HuH-7.5 (cell line): ENCODE data around the gene TAF1C.

Experiments
- DNase-seq: peaks from one replicate; pipeline ENCODE4 v3.0.0; 2011; ENCODE audit warnings: low spot score

TAF1C gene

GRCh38 chr16:84159800-84160199, 27.1 kb downstream of the TAF1C start:
- DNase-seq: no peak

- no peak for DNase-seq
Measured at GRCh38 chr16:84159007-84159406, 27.9 kb downstream of the TAF1C start.

GRCh38 chr16:84156342-84156784, 30.5 kb downstream of the TAF1C start:
- no peak for DNase-seq

GRCh38 chr16:84155771-84156170, 31.1 kb downstream of the TAF1C start:
- no peak for DNase-seq

GRCh38 chr16:84155226-84155625, 31.6 kb downstream of the TAF1C start:
- DNase-seq: no peak

GRCh38 chr16:84153660-84154214, 33.1 kb downstream of the TAF1C start:
- DNase-seq: no peak

GRCh38 chr16:84150926-84151325, 35.9 kb downstream of the TAF1C start:
- DNase-seq: no peak

GRCh38 chr16:84144859-84145639, 41.8 kb downstream of the TAF1C start, which contains the start of the genes DNAAF1 and HSDL1:
DNAAF1 (plus strand) TSS chr16:84145308; CDS start chr16:84145441, 133 bp downstream.
HSDL1 (minus strand) TSS chr16:84145177; CDS start chr16:84131321, 13,856 bp downstream.
- DNase-seq: peak; percentile 92

GRCh38 chr16:84144209-84144858, 42.5 kb downstream of the TAF1C start:
- peak; percentile 36 for DNase-seq

- no peak for DNase-seq
Measured at GRCh38 chr16:84143784-84144199, 43.1 kb downstream of the TAF1C start.

- DNase-seq: no peak
Measured at GRCh38 chr16:84143081-84143480, 43.8 kb downstream of the TAF1C start.

GRCh38 chr16:84141143-84141670, 45.6 kb downstream of the TAF1C start:
- peak; percentile 36 for DNase-seq

- DNase-seq: no peak
Measured at GRCh38 chr16:84139628-84140258, 47.1 kb downstream of the TAF1C start.

- DNase-seq: peak; percentile 64
Measured at GRCh38 chr16:84138824-84139627, 47.8 kb downstream of the TAF1C start.

- no peak for DNase-seq
Measured at GRCh38 chr16:84138500-84138823, 48.4 kb downstream of the TAF1C start.

GRCh38 chr16:84137769-84138357, 49.0 kb downstream of the TAF1C start:
- DNase-seq: no peak

- no peak for DNase-seq
Measured at GRCh38 chr16:84137287-84137686, 49.6 kb downstream of the TAF1C start.

- no peak for DNase-seq
Measured at GRCh38 chr16:84136331-84137125, 50.3 kb downstream of the TAF1C start.

- no peak for DNase-seq
Measured at GRCh38 chr16:84132527-84133285, 54.2 kb downstream of the TAF1C start.

- no peak for DNase-seq
Measured at GRCh38 chr16:84131117-84131516, 55.7 kb downstream of the TAF1C start.
